ENCODE measurements around the gene CCDC7.

GRCh38 chr10:32893434-32893833 lies 447.5 kb downstream of the CCDC7 start:
- TF ChIP-seq REST (IDR thresholded peaks at IDR 0.05; ENCODE audit: insufficient replicate concordance, low read depth) (no peak), SPI1 (IDR thresholded peaks at IDR 0.05; ENCODE audit: borderline replicate concordance, low read depth) (peak; percentile 17; the same call in 1 of the 2 replicates), CTCF (IDR thresholded peaks at IDR 0.05; ENCODE audit: insufficient read depth, low read length) (no peak), POLR2AphosphoS5 (IDR thresholded peaks at IDR 0.05; ENCODE audit: low read depth) (no peak)
